ENCODE data around the gene MESD. TPM values are rescaled to one million over a fixed set of nuclear protein-coding genes. Genes with fewer than 3 reads are reported as not detected.

Gene MESD
- total and polyA plus RNA-seq, 9 of the 15 experiments (the other 6 are each of a cell fraction or from before 2014, with no cell fraction given) = 11.3 to 39.7 (median 22.8) TPM

- TF ChIP-seq BACH1 (tag; IDR thresholded peaks at IDR 0.05) (no peak), ZNF655 (CRISPR knock-in tag; IDR thresholded peaks at IDR 0.05) (no peak), HES1 (IDR thresholded peaks at IDR 0.05; ENCODE audit: low read depth) (no peak), NFYB (IDR thresholded peaks at IDR 0.05; ENCODE audit: extremely low read depth, insufficient read length) (no peak), MIER1 (IDR thresholded peaks at IDR 0.05; ENCODE audit: low read depth) (no peak), ZNF121 (CRISPR knock-in tag; conservative IDR thresholded peaks at IDR 0.05) (no peak), ZBTB34 (CRISPR knock-in tag; IDR thresholded peaks at IDR 0.05) (no peak), SAFB2 (IDR thresholded peaks at IDR 0.05; ENCODE audit: borderline replicate concordance, low read depth, low read length, severe bottlenecking) (no peak), ZFP1 (CRISPR knock-in tag; IDR thresholded peaks at IDR 0.05) (no peak), MEF2A (IDR thresholded peaks at IDR 0.05; ENCODE audit: control insufficient read depth, low read depth, low read length) (no peak), E2F4 (CRISPR knock-in tag; IDR thresholded peaks at IDR 0.05; ENCODE audit: low read depth) (no peak), NCOA6 (IDR thresholded peaks at IDR 0.05) (no peak), JUN (IDR thresholded peaks at IDR 0.05; ENCODE audit: borderline replicate concordance, low read depth, low read length) (no peak), JUN (CRISPR knock-in tag; IDR thresholded peaks at IDR 0.05; ENCODE audit: borderline replicate concordance) (peak; percentile 19; the same call in 1 of the 2 replicates), CUX1 (CRISPR knock-in tag; IDR thresholded peaks at IDR 0.05) (no peak)
Observed at GRCh38 chr15:81000624-81001151, 11.1 kb upstream of the MESD start, which contains the start of gene TLNRD1 (continued).
